Measurements from ENCODE around the gene RAB24. TPM values are rescaled to one million over a fixed set of nuclear protein-coding genes. Genes with fewer than 3 reads are reported as not detected.
A peak's percentile ranks its signal among the peaks of the same experiment; 100 is the strongest.

The RAB24 gene
- total and polyA plus RNA-seq, 2 experiments from 2014 or later: 30.3 to 64.6 TPM

DNA sequence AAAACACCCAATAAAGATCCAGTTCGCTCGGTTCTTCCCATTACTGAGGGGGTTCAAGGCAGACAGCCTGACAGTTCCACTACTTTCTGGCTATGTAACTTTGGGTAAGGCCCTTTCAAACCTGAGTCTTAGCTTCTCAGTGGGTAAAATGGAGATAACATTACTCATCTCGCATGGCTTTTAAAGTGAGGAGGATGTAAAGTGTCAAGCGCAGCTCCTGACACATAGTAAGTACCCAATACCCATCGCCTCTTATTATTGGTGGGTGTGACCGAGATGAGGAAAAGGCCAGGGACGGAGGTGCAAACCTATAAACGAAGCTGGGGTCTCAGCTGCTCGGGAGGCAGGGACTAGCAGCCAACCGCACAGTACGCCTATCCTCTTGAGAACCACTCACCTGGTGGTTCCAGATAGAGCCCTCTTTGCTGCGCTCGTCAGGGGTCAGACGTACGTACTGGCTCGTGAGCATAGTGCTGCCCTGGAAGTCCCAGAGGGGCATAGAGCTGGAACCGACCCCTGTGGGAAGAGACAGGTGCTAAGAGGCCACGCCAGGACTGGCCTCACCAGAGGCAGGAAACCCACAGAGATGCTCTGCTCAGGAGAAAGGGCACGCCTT lies 47.4 kb upstream of the RAB24 start:
- 19% methylated on average over 18 of the region's 19 CpGs for WGBS (ENCODE audit: low lambda C conversion rate, missing lambda C conversion rate)
- peak overlapping the region; percentile 37 for H2AFZ ChIP-seq

DNA sequence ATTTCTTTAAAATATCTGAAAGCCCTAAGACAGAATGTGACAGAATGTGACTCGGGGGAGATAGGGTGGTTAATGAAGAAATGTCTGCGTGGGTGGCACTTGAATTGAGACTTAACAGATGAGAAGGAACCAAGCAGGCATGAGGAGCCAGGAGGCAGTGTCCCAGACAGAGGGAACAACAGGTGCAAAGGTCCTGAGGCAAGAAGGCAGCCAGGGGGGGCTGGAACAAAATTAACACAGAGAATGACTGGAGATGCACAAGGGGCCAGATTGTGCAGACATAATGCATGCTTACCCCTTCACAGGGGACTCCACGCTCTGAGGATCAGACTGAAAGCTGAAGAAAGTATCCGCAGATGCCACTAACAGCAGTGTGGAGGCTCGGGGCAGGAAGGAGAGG lies 46.2 kb upstream of the RAB24 start:
- H3K9me3 ChIP-seq (ENCODE audit: low read depth): no peaks in the 10 kb centered on the region
- TF ChIP-seq, protein P1, sequence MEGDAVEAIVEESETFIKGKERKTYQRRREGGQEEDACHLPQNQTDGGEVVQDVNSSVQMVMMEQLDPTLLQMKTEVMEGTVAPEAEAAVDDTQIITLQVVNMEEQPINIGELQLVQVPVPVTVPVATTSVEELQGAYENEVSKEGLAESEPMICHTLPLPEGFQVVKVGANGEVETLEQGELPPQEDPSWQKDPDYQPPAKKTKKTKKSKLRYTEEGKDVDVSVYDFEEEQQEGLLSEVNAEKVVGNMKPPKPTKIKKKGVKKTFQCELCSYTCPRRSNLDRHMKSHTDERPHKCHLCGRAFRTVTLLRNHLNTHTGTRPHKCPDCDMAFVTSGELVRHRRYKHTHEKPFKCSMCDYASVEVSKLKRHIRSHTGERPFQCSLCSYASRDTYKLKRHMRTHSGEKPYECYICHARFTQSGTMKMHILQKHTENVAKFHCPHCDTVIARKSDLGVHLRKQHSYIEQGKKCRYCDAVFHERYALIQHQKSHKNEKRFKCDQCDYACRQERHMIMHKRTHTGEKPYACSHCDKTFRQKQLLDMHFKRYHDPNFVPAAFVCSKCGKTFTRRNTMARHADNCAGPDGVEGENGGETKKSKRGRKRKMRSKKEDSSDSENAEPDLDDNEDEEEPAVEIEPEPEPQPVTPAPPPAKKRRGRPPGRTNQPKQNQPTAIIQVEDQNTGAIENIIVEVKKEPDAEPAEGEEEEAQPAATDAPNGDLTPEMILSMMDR (IDR thresholded peaks at IDR 0.05; ENCODE audit: poor library complexity): no peak
- TF ChIP-seq EZH2 (IDR thresholded peaks at IDR 0.05; ENCODE audit: borderline replicate concordance): no peak
- no peak for TF ChIP-seq EZH2phosphoT487 (IDR thresholded peaks at IDR 0.05; ENCODE audit: low read depth, severe bottlenecking, unreplicated experiment)
- H3K27me3 ChIP-seq: no peaks in the 10 kb centered on the region
- no peak overlapping the region for H3K27ac ChIP-seq
- H3K4me1 ChIP-seq (ENCODE audit: insufficient read depth): peaks cover 20% of the 10 kb centered on the region
- H3K4me3 ChIP-seq: no peak overlapping the region
- H3K4me2 ChIP-seq: peak overlapping the region; percentile 95
- no peak overlapping the region for H2AFZ ChIP-seq
- H3K36me3 ChIP-seq (replicated peaks; ENCODE audit: insufficient read depth, low read depth): no peaks in the 10 kb centered on the region
- 92% methylated on average over 5 of the region's 5 CpGs for WGBS (ENCODE audit: low lambda C conversion rate, missing lambda C conversion rate)
- H3K9me2 ChIP-seq (replicated peaks; ENCODE audit: insufficient read depth): no peaks in the 10 kb centered on the region
- DNase-seq (ENCODE audit: low spot score): no peak
- H3K79me2 ChIP-seq: peaks cover 65% of the 10 kb centered on the region
- H4K20me1 ChIP-seq (ENCODE audit: insufficient read depth, poor library complexity, severe bottlenecking): peaks cover 16% of the 10 kb centered on the region

More for the DNA sequence above, 47.4 kb upstream of the RAB24 start:
- Histone ChIP-seq H4K20me1 (ENCODE audit: insufficient read depth, poor library complexity, severe bottlenecking) (peaks cover 14% of the 10 kb centered on the region), H3K4me3 (peak overlapping the region; percentile 40), H3K9me3 (ENCODE audit: low read depth) (no peaks in the 10 kb centered on the region), H3K9me2 (replicated peaks; ENCODE audit: insufficient read depth) (no peaks in the 10 kb centered on the region), H3K36me3 (replicated peaks; ENCODE audit: insufficient read depth, low read depth) (no peaks in the 10 kb centered on the region), H3K79me2 (peaks cover 54% of the 10 kb centered on the region), H3K27me3 (no peaks in the 10 kb centered on the region), H3K4me1 (ENCODE audit: insufficient read depth) (peaks cover 20% of the 10 kb centered on the region), H3K4me2 (peak overlapping the region; percentile 95), H3K27ac (peak overlapping the region; percentile 95)
- TF ChIP-seq, protein P1 (IDR thresholded peaks at IDR 0.05; ENCODE audit: poor library complexity): no peak
- TF ChIP-seq EZH2phosphoT487 (IDR thresholded peaks at IDR 0.05; ENCODE audit: low read depth, severe bottlenecking, unreplicated experiment) (no peak), EZH2 (IDR thresholded peaks at IDR 0.05; ENCODE audit: borderline replicate concordance) (no peak)
- no peak for DNase-seq (ENCODE audit: low spot score)

DNA sequence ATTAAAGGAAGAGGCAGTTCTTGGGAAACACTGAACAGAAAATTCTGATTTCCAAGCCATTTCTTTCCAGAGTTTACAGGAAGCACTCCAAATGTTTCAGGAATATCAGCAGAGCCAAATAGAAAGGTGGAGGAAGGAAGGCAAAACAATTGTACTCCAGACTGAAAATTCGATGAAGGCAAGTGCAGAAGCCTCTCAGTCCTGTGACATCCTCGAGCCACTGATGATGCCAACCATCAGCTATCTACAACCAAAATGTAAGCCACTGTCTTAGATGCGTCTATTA lies 45.8 kb upstream of the RAB24 start:
- no peaks in the 10 kb centered on the region for H3K36me3 ChIP-seq (replicated peaks; ENCODE audit: insufficient read depth, low read depth)
- no peak overlapping the region for H3K27ac ChIP-seq
- H3K4me2 ChIP-seq: peak overlapping the region; percentile 95
- H2AFZ ChIP-seq: no peak overlapping the region
- no peaks in the 10 kb centered on the region for H3K9me2 ChIP-seq (replicated peaks; ENCODE audit: insufficient read depth)
- TF ChIP-seq, protein P1 (IDR thresholded peaks at IDR 0.05; ENCODE audit: poor library complexity): no peak
- no peak for TF ChIP-seq EZH2phosphoT487 (IDR thresholded peaks at IDR 0.05; ENCODE audit: low read depth, severe bottlenecking, unreplicated experiment)
- no peak for TF ChIP-seq EZH2 (IDR thresholded peaks at IDR 0.05; ENCODE audit: borderline replicate concordance)
- H3K27me3 ChIP-seq: no peaks in the 10 kb centered on the region
- H4K20me1 ChIP-seq (ENCODE audit: insufficient read depth, poor library complexity, severe bottlenecking): peaks cover 16% of the 10 kb centered on the region
- no peak overlapping the region for H3K4me3 ChIP-seq
- peaks cover 70% of the 10 kb centered on the region for H3K79me2 ChIP-seq
- H3K4me1 ChIP-seq (ENCODE audit: insufficient read depth): peaks cover 20% of the 10 kb centered on the region
- no peak for DNase-seq (ENCODE audit: low spot score)
- WGBS (ENCODE audit: low lambda C conversion rate, missing lambda C conversion rate): 82% methylated on average over 3 of the region's 3 CpGs
- H3K9me3 ChIP-seq (ENCODE audit: low read depth): no peaks in the 10 kb centered on the region
